ENCODE data around the gene CD63. TPM values are rescaled to one million over a fixed set of nuclear protein-coding genes. Genes with fewer than 3 reads are reported as not detected.

Gene CD63
- total RNA-seq, 4 donors from 2014 or later, result 727 to 1,052 (median 875) TPM

DNA sequence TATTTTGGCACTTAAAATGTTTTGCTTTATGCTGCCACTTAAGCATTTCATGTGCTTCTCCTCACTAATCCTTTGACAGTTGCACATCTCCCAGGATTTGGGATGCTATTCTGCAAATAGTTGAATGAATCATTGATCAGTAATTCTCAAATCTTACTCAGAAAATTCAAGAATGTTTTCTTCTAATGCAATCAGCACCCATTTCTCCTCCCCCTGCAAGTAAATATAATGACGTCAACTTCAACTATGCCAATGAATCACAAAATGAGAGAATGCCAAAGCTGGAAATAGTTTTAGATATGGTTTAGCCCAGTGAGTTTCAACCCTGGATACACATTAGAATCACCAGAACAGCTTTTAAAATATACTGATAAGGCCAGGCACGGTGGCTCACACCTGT, 15.1 kb downstream of the CD63 start:
- TF ChIP-seq, protein P1, sequence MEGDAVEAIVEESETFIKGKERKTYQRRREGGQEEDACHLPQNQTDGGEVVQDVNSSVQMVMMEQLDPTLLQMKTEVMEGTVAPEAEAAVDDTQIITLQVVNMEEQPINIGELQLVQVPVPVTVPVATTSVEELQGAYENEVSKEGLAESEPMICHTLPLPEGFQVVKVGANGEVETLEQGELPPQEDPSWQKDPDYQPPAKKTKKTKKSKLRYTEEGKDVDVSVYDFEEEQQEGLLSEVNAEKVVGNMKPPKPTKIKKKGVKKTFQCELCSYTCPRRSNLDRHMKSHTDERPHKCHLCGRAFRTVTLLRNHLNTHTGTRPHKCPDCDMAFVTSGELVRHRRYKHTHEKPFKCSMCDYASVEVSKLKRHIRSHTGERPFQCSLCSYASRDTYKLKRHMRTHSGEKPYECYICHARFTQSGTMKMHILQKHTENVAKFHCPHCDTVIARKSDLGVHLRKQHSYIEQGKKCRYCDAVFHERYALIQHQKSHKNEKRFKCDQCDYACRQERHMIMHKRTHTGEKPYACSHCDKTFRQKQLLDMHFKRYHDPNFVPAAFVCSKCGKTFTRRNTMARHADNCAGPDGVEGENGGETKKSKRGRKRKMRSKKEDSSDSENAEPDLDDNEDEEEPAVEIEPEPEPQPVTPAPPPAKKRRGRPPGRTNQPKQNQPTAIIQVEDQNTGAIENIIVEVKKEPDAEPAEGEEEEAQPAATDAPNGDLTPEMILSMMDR (IDR thresholded peaks at IDR 0.05; ENCODE audit: low read depth), result no peak

DNA sequence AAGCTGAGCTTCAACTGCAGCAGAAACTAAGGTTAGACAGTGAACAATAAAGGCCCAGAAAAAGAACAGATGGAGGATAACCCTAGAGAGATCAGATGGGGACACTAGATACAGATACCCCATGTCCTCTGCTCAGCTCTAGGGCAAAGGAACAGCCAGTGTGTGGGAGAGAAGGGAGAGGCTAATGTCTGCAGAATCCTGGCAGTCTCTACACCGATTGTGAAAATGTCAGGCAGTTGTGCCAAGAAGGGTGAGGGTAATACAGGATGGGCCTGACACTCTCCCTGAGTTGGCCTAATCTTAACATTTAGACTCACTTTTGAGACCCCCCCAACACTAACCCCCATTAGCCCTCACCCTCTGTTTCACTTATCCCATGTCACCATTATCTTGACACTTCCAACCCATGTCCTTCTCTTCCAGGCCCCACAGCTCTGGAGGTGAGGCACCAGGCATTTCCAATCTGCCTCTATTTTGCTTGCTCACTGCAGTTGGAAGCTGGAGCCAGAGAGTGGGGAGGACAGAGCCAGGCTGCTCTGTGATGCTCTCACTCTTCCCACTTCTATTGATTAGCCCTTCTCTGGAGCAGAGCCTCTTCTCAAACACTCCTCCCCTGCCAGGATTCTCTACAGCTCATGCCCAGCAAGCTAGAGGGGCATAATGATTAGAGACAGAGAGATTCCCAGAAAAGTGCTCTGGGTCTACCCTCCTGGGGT, 16.0 kb downstream of the CD63 start:
- TF ChIP-seq, protein P1 (IDR thresholded peaks at IDR 0.05; ENCODE audit: low read depth), result no peak

DNA sequence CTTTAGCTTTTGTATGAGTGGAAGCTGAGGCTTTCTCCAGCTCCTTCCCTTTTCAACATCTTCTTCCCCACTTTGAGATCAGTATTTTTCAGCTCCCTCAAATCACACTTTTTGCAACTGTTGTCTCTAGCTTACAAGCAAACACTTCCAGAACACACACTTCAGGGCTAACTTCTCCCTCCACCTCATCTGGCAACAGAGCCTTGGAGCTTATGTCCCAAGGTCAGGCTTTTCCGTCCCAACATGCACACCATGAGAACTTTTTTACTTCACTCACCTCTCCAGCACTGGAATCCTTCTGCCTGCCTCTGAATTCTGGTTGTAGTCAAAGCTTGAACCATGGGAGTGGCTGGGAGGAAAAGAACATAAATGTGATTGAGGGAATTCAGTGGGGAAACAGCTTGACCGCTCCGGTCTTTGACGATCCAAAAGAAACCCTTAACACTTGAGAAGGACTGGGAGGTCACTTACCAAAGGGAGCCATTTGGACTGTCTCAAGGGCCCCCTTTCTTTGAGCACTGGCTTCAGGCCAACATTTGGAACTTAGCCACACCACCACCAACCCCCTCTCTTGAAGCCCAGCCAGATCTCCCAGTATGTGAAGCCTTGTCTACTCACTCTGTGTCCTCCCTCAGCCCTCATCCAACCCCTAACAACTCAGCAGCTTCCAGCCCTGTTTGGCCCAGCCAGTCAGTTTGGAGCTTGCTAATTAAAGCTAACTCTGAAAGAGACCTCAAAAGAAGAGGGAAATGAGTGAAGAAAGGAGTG, 16.8 kb downstream of the CD63 start:
- TF ChIP-seq, protein P1 (IDR thresholded peaks at IDR 0.05; ENCODE audit: low read depth), result no peak

DNA sequence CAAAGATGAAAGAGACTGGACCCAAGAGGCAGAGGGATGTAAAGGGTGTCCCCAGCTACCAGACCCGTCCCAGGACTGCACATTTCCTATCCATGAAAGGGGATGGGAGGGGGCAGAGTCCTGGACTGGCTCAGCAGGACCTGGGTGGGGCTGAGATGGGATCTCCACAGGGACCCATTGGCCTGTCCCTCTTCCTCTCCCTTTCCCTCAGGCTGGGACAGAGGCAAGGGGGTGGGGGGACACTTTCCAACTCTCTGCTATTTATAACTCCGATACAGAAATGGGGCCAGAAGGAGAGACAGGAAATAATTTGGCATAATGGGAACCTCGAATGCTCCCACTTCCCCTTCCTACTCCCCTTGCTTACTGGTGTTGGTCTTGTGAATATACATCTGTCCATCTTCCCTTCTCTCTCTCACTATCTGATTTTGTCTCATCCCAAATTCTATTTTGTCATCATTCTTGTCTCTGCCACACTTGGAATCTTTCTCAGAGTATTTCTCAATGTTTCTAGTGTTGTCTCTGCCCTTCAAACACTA, 20.0 kb downstream of the CD63 start:
- TF ChIP-seq, protein P1 (IDR thresholded peaks at IDR 0.05; ENCODE audit: low read depth), result no peak

DNA sequence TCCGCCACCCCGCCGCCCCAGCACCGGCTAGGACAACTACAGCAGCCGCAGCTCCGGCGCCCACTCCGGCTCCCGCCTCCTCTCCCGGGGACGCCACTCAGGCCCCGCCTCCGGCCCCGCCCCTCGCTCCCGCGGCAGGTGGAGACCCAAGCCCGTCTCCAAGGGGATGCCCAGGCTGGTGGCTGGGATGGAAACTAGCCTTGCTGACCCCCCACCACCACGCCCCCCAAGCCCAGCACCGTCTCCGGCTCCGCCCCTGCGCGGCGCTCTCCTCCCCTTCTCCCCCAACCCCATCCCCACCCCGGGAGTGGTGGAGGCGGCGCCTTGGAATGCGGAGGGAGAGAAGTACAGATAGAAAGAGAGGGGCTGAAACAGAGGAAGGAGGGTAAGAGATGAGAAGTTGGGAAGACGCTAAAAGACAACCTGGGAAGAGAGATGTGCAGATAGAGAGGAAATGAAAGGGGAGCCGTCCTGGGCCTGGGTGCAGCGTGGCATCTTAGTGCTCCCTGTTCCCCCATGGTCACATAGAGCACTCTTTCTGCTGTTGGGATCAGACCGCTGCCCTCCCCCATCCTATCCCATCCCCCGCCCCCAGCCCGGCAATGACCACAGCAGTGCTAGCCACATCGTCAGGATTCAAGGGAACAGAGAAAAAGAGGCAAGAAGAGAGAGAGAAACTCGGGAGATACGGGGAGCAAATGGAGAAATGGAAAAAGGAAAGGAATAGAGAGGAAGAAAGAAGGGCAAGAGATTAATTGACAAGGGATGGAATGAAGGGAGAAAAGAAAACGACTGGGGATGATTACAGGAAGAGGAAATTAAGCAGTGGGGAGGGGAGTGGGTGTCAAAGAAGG, 20.7 kb downstream of the CD63 start, which contains the start of gene ITGA7:
Gene ITGA7, minus strand, starts transcription at position 64 of the 854 bp plus-strand sequence. CDS start 222 bp downstream, outside the sequence.
- TF ChIP-seq, protein P1 (IDR thresholded peaks at IDR 0.05; ENCODE audit: low read depth), result no peak

DNA sequence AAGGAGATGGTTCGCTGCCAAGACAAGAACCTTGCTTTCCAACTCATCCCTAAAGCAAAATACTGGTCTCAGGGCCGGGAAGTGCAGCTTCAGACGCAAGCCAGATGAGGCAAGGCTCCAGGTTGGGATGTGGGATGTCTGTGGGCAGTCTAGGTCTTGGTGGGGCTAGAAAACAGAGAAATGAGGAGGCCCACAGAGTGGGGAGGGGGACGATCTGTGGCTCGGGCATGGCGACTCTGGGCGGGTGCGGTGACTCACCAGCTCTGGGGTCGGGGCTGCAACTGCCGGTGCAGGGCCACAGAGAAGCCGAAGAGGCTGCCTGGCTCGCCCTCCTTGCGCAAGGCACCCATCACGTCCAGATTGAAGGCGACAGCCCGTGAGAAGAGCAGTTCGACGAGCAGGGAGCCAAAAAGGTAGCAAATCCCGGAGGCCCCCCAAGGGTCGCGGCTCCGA, 21.6 kb downstream of the CD63 start:
- TF ChIP-seq, protein P1 (IDR thresholded peaks at IDR 0.05; ENCODE audit: low read depth), result no peak

All from subcutaneous adipose tissue (tissue), 4 donors.